Hepatocyte (in vitro differentiated cells): ENCODE results near the gene PLCB4. TPM values are rescaled to one million over a fixed set of nuclear protein-coding genes. Genes with fewer than 3 reads are reported as not detected.

Experiments
- DNase-seq: peaks from one replicate; pipeline ENCODE4 v3.0.0-alpha.2; 2016; ENCODE audit warnings: low spot score
- H2AFZ ChIP-seq: fragments of 200-600 bp; sonication (generic); 2 replicates; pipeline ENCODE4 v1.6.0; 2016; ENCODE audit warnings: antibody characterized with exemption, mild to moderate bottlenecking
- H3K27ac ChIP-seq: fragments of 200-600 bp; sonication (generic); 2 replicates; pipeline ENCODE4 v1.5.1; 2016; ENCODE audit warnings: mild to moderate bottlenecking
- H3K27me3 ChIP-seq: fragments of 200-600 bp; sonication (generic); 2 replicates; pipeline ENCODE4 v1.6.1; 2016
- H3K36me3 ChIP-seq: fragments of 200-600 bp; sonication (generic); replicated peaks from 2 replicates; pipeline ENCODE4 v1.5.1; 2016; ENCODE audit warnings: low read depth; ENCODE audit not compliant: insufficient read depth
- H3K4me1 ChIP-seq: fragments of 200-600 bp; sonication (generic); 2 replicates; pipeline ENCODE4 v1.5.1; 2016; ENCODE audit warnings: mild to moderate bottlenecking, moderate library complexity; ENCODE audit not compliant: insufficient read depth
- H3K4me2 ChIP-seq: fragments of 200-600 bp; sonication (generic); 2 replicates; pipeline ENCODE4 v1.6.0; 2016
- H3K4me3 ChIP-seq: fragments of 200-600 bp; sonication (generic); 2 replicates; pipeline ENCODE4 v1.5.1; 2016; ENCODE audit warnings: mild to moderate bottlenecking
- H3K79me2 ChIP-seq: fragments of 200-600 bp; sonication (generic); 2 replicates; pipeline ENCODE4 v1.6.0; 2017; ENCODE audit warnings: mild to moderate bottlenecking
- H3K9me2 ChIP-seq: fragments of 200-600 bp; sonication (generic); replicated peaks from 2 replicates; pipeline ENCODE4 v1.6.0; 2017; ENCODE audit warnings: mild to moderate bottlenecking; ENCODE audit not compliant: insufficient read depth
- H3K9me3 ChIP-seq: fragments of 200-600 bp; sonication (generic); 2 replicates; pipeline ENCODE4 v1.5.1; 2016; ENCODE audit warnings: low read depth, mild to moderate bottlenecking
- H4K20me1 ChIP-seq: fragments of 200-600 bp; sonication (generic); 2 replicates; pipeline ENCODE4 v1.6.0; 2016; ENCODE audit warnings: mild to moderate bottlenecking; ENCODE audit not compliant: insufficient read depth, poor library complexity, severe bottlenecking
- CTCF ChIP-seq: fragments of 200-600 bp; sonication (generic); IDR thresholded peaks from 2 replicates; pipeline ENCODE4 v1.5.1; 2016; ENCODE audit warnings: antibody characterized with exemption, mild to moderate bottlenecking; ENCODE audit not compliant: poor library complexity
- EZH2 ChIP-seq: fragments of 200-600 bp; sonication (generic); IDR thresholded peaks from 2 replicates; pipeline ENCODE4 v1.6.1; 2016; ENCODE audit warnings: antibody characterized with exemption, mild to moderate bottlenecking, borderline replicate concordance
- EZH2phosphoT487 ChIP-seq: fragments of 200-600 bp; sonication (generic); IDR thresholded peaks from one replicate; pipeline ENCODE4 v1.6.1; 2018; ENCODE audit warnings: antibody characterized with exemption, mild to moderate bottlenecking, low read depth, moderate library complexity; ENCODE audit not compliant: unreplicated experiment, severe bottlenecking
- WGBS: methylation state at CpG from one replicate; pipeline ENCODE4 v1.1.6; 2016; ENCODE audit warnings: low lambda C conversion rate; ENCODE audit errors: missing lambda C conversion rate; 5-methylcytosine and 5-hydroxymethylcytosine counted together
- polyA plus RNA-seq: library from polyadenylated mRNA; unstranded; fragments of >200 nt; fragmentation: Nextera tagmentation; extraction: Ambion mirVana; gene quantifications from 2 replicates; pipeline ENCODE4 v1.2.1, GENCODE V29; 2016
- total RNA-seq: library from RNA; depleted of rRNA; stranded (reverse); fragments of >200 nt; gene quantifications from 2 replicates; pipeline ENCODE4 v1.2.3, GENCODE V29; 2014

The PLCB4 gene
- total and polyA plus RNA-seq, 2 experiments from 2014 or later, result 6.4 to 15.0 TPM

DNA sequence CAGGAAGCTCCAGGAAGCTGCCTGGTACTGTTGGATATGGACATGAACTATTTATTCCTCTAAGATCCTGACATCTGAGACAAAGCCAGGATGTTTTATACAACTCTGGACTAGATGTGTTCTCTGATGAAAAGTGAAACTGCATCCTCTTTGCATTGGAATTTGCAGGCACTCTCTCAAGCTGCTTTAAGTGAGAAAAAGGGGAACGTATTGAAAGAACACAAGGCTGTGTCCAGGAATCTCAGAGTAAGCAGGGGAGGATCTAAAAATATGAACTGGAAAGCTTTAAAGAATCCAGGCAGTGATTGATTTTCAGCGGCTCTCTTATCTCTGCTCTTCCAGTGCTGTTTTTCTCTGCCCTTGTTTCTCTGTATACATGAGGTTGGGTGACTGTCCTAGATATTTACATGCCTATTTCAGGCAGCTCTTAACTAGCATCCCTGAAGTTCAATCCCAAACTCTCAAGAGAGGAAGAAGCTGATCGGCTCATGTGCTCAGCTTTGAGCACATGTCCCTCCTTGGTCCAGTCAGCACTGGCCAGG is 193.8 kb downstream of the PLCB4 start:
- H3K79me2 ChIP-seq, result no peaks in the 10 kb centered on the region
- no peak overlapping the region for H3K4me3 ChIP-seq
- no peak for TF ChIP-seq CTCF
- TF ChIP-seq EZH2phosphoT487, result no peak
- no peak for TF ChIP-seq EZH2
- no peaks in the 10 kb centered on the region for H3K9me2 ChIP-seq
- 46% methylated on average over 3 of the region's 3 CpGs for WGBS
- H3K36me3 ChIP-seq, result no peaks in the 10 kb centered on the region
- H3K27ac ChIP-seq, result no peak overlapping the region
- peak overlapping the region; percentile 58 for H3K4me2 ChIP-seq
- H3K27me3 ChIP-seq, result no peaks in the 10 kb centered on the region
- no peaks in the 10 kb centered on the region for H4K20me1 ChIP-seq
- no peaks in the 10 kb centered on the region for H3K9me3 ChIP-seq
- no peak for DNase-seq
- H3K4me1 ChIP-seq, result no peaks in the 10 kb centered on the region
- H2AFZ ChIP-seq, result no peak overlapping the region

DNA sequence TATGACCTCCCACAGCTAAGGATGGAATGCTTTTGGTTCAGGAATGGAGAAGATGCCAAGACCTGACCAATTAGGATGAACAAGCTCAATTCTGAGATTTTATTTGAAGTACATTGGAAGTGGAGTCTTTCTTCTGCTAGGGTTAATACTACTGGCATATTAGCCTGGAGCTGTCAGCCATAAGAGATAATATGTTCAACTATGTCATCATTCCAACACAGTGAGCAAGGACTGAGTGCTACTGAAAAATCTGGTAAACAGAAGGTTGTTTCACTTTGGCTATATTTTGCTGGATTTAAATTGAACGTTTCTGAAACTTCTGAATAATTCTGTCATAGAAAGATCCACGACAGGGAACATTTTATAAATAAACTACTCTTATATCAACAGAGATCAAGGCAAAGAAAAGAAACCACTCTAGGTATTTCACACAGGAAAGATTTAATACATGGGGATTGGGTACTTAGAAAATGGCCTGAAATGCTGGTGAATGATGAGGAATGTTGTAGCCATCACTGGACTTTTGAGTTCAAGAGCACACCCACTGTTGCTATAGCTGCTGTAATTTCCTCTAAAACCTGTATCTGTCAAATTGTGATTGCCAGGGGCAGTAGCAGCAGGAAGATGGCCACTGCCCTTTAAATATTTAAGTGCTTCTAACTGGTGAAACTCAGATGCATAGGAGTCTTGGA is 200.5 kb downstream of the PLCB4 start:
- TF ChIP-seq EZH2 (no peak), CTCF (no peak), EZH2phosphoT487 (no peak)

GRCh38 chr20:9270831-9271230 is 201.9 kb downstream of the PLCB4 start:
- Histone ChIP-seq H4K20me1 (no peaks in the 10 kb centered on the region), H3K4me2 (no peak overlapping the region), H3K27ac (no peak overlapping the region), H3K4me1 (no peaks in the 10 kb centered on the region), H3K27me3 (no peaks in the 10 kb centered on the region), H3K9me2 (no peaks in the 10 kb centered on the region), H3K9me3 (no peaks in the 10 kb centered on the region), H3K4me3 (no peak overlapping the region), H2AFZ (no peak overlapping the region), H3K79me2 (no peaks in the 10 kb centered on the region), H3K36me3 (no peaks in the 10 kb centered on the region)
- DNase-seq, result no peak
- TF ChIP-seq CTCF, result no peak
- TF ChIP-seq EZH2phosphoT487, result no peak
- no peak for TF ChIP-seq EZH2

More for the DNA sequence above, 200.5 kb downstream of the PLCB4 start:
- Histone ChIP-seq H3K4me1 (no peaks in the 10 kb centered on the region), H3K79me2 (no peaks in the 10 kb centered on the region), H2AFZ (no peak overlapping the region), H3K27me3 (no peaks in the 10 kb centered on the region), H3K27ac (no peak overlapping the region), H3K4me3 (no peak overlapping the region), H3K9me2 (no peaks in the 10 kb centered on the region), H4K20me1 (no peaks in the 10 kb centered on the region), H3K4me2 (no peak overlapping the region), H3K36me3 (no peaks in the 10 kb centered on the region), H3K9me3 (no peaks in the 10 kb centered on the region)
- 78% methylated on average over 2 of the region's 2 CpGs for WGBS
- DNase-seq, result no peak
